ENCODE measurements around the gene ZNF778. TPM values are rescaled to one million over a fixed set of nuclear protein-coding genes. Genes with fewer than 3 reads are reported as not detected.
"Not testable (repeated sequence)": the region's sequence is repeated elsewhere in the genome, so short reads cannot be mapped to it uniquely, and the experiment has no call there.

ZNF778 gene
- total RNA-seq, 2 experiments from 2014 or later, result 4.9 to 7.4 TPM

- peak overlapping the region; percentile 58 for H3K4me3 Mint-ChIP-seq
- peaks cover 28% of the 10 kb centered on the region for H3K4me1 Mint-ChIP-seq (ENCODE audit: low read depth)
- H3K9me3 Mint-ChIP-seq (ENCODE audit: insufficient read depth), result peaks cover 4% of the 10 kb centered on the region
- H3K36me3 Mint-ChIP-seq (ENCODE audit: low read depth), result no peaks in the 10 kb centered on the region
- ATAC-seq (no peak), DNase-seq (no peak)
- ChIA-PET POLR2A (no interaction called here), CTCF (no interaction called here)
- no peak overlapping the region for H3K27ac Mint-ChIP-seq
- H3K27me3 Mint-ChIP-seq (ENCODE audit: low read depth), result peaks cover 21% of the 10 kb centered on the region
Measured at GRCh38 chr16:89257757-89258465, 40.4 kb downstream of the ZNF778 start.

DNA sequence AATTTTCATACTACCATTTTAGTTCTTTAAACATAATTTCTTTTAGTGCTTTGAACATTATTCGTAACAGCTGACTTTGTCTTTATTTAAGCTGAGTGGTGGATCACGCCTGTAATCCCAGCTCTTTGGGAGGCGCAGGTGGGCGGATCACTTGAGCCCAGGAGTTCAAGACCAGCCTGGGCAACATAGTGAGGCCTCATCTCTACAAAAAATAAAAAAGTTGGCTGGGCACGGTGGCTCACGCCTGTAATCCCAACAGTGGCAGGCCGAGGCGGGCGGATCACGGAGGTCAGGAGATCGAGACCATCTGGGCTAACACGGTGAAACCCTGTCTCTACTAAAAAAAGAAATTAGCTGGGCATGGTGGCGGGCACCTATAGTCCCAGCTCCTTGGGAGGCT, 42.4 kb downstream of the ZNF778 start:
- H3K36me3 Mint-ChIP-seq (ENCODE audit: low read depth); DNase-seq; H3K4me3 Mint-ChIP-seq; POLR2A ChIA-PET; ATAC-seq; H3K27ac Mint-ChIP-seq; H3K9me3 Mint-ChIP-seq (ENCODE audit: insufficient read depth): not testable (repeated sequence)
- CTCF ChIA-PET, result interaction anchor here (0.9 to 1.1 kb wide), 2 partner anchors 13 to 19 kb away, joined by 3 to 4 read pairs; no protein-coding TSS in a partner anchor
- peaks cover 19% of the 10 kb centered on the region for H3K27me3 Mint-ChIP-seq (ENCODE audit: low read depth)
- peaks cover 26% of the 10 kb centered on the region for H3K4me1 Mint-ChIP-seq (ENCODE audit: low read depth)

- H3K4me3 Mint-ChIP-seq, result no peak overlapping the region
- H3K9me3 Mint-ChIP-seq (ENCODE audit: insufficient read depth), result peaks cover 6% of the 10 kb centered on the region
- CTCF ChIA-PET, result no interaction called here
- H3K27ac Mint-ChIP-seq, result peak overlapping the region; percentile 37
- peaks cover 20% of the 10 kb centered on the region for H3K4me1 Mint-ChIP-seq (ENCODE audit: low read depth)
- no peak for ATAC-seq
- H3K27me3 Mint-ChIP-seq (ENCODE audit: low read depth), result peaks cover 10% of the 10 kb centered on the region
- peaks cover 4% of the 10 kb centered on the region for H3K36me3 Mint-ChIP-seq (ENCODE audit: low read depth)
- no peak for DNase-seq
- POLR2A ChIA-PET, result interaction anchor here (1.4 kb wide), 1 partner anchor 14 kb away, joined by 3 read pairs; no protein-coding TSS in a partner anchor
Measured at GRCh38 chr16:89261691-89262563, 44.4 kb downstream of the ZNF778 start.

GRCh38 chr16:89264800-89265550, 47.5 kb downstream of the ZNF778 start:
- ChIA-PET CTCF (no interaction called here), POLR2A (no interaction called here)
- peaks cover 6% of the 10 kb centered on the region for H3K9me3 Mint-ChIP-seq (ENCODE audit: insufficient read depth)
- H3K36me3 Mint-ChIP-seq (ENCODE audit: low read depth), result peaks cover 17% of the 10 kb centered on the region
- no peak overlapping the region for H3K4me3 Mint-ChIP-seq
- DNase-seq, result no peak
- no peak for ATAC-seq
- H3K4me1 Mint-ChIP-seq (ENCODE audit: low read depth), result peaks cover 10% of the 10 kb centered on the region
- no peaks in the 10 kb centered on the region for H3K27me3 Mint-ChIP-seq (ENCODE audit: low read depth)
- no peak overlapping the region for H3K27ac Mint-ChIP-seq

GRCh38 chr16:89265647-89266046, 48.1 kb downstream of the ZNF778 start:
- Mint-ChIP-seq H3K9me3 (ENCODE audit: insufficient read depth) (peaks cover 6% of the 10 kb centered on the region), H3K27ac (no peak overlapping the region), H3K4me3 (no peak overlapping the region), H3K4me1 (ENCODE audit: low read depth) (peaks cover 10% of the 10 kb centered on the region), H3K36me3 (ENCODE audit: low read depth) (peaks cover 19% of the 10 kb centered on the region), H3K27me3 (ENCODE audit: low read depth) (no peaks in the 10 kb centered on the region)
- ATAC-seq, result no peak
- POLR2A ChIA-PET, result no interaction called here
- CTCF ChIA-PET, result interaction anchor here (0.8 kb wide), 1 partner anchor 24 kb away, joined by 4 read pairs; no protein-coding TSS in a partner anchor
- DNase-seq, result no peak

GRCh38 chr16:89266521-89267134, 49.1 kb downstream of the ZNF778 start:
- Mint-ChIP-seq H3K27ac (no peak overlapping the region), H3K36me3 (ENCODE audit: low read depth) (peaks cover 24% of the 10 kb centered on the region), H3K9me3 (ENCODE audit: insufficient read depth) (peaks cover 6% of the 10 kb centered on the region), H3K27me3 (ENCODE audit: low read depth) (no peaks in the 10 kb centered on the region), H3K4me1 (ENCODE audit: low read depth) (peaks cover 7% of the 10 kb centered on the region), H3K4me3 (no peak overlapping the region)
- ATAC-seq (no peak), DNase-seq (no peak)
- ChIA-PET POLR2A (no interaction called here), CTCF (no interaction called here)

DNA sequence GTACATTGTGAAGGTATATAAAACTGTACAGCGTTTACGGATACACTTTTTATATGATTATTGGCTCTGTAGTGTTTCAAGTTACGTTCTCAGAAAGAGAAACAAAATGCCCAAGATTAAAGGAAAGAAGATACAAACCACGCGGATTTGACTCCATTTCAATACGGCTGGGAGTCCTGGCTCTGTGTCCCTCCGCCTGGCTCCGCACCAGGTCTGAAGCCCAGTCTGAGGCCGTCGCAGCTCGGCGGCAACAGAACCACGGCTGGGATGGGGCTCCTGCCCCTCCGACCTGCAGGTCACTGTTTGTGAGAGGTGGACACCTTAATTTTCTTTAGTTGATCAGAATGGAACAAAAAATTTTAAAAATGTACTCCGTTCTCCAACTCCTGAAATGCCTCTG, 50.2 kb downstream of the ZNF778 start:
- peaks cover 32% of the 10 kb centered on the region for H3K36me3 Mint-ChIP-seq (ENCODE audit: low read depth)
- H3K4me1 Mint-ChIP-seq (ENCODE audit: low read depth); ATAC-seq; CTCF ChIA-PET; POLR2A ChIA-PET; DNase-seq; H3K27me3 Mint-ChIP-seq (ENCODE audit: low read depth); H3K27ac Mint-ChIP-seq; H3K4me3 Mint-ChIP-seq; H3K9me3 Mint-ChIP-seq (ENCODE audit: insufficient read depth): not testable (repeated sequence)

- Mint-ChIP-seq H3K27ac (no peak overlapping the region), H3K36me3 (ENCODE audit: low read depth) (peaks cover 41% of the 10 kb centered on the region), H3K9me3 (ENCODE audit: insufficient read depth) (no peaks in the 10 kb centered on the region), H3K27me3 (ENCODE audit: low read depth) (no peaks in the 10 kb centered on the region), H3K4me3 (no peak overlapping the region), H3K4me1 (ENCODE audit: low read depth) (no peaks in the 10 kb centered on the region)
- ChIA-PET POLR2A (no interaction called here), CTCF (no interaction called here)
- no peak for DNase-seq
- no peak for ATAC-seq
Measured at GRCh38 chr16:89268585-89268984, 51.1 kb downstream of the ZNF778 start.

DNA sequence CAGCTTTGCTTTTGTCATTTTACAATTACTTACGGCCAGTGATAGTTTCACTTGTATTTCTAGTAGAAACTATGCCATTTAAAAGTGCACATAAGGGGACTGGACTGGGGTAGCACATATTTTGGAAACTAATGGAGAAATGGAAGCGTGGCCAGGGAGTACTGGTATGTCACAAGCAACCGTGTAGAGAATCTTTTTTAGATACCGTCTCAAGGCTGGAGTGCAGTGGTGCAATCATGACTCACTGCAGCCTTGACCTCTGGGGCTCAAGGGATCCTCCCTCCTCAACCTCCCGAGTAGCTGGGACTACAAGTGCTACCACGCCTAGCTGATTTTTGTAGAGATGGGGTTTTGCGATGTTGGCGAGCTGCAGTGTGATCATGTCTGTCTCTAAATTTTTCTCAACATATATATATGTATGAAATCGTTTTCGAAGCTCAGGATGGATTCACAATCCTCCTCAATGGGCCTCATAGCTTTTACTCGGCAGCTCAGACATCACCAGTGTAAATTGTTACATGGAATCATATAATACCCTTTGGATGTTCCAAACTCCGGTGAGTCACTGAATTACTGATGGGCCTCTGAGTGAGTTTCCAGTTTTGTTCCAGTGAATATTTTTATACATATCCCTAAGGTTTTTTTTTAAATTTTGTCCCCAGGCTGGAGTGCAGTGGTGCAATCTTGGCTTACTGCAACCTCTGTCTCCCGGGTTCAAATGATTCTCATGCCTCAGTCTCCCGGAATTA, 51.7 kb downstream of the ZNF778 start:
- H3K27me3 Mint-ChIP-seq (ENCODE audit: low read depth), result no peaks in the 10 kb centered on the region
- ATAC-seq (no peak), DNase-seq (no peak)
- CTCF ChIA-PET, result no interaction called here
- no peaks in the 10 kb centered on the region for H3K9me3 Mint-ChIP-seq (ENCODE audit: insufficient read depth)
- H3K27ac Mint-ChIP-seq, result no peak overlapping the region
- H3K4me3 Mint-ChIP-seq, result no peak overlapping the region
- POLR2A ChIA-PET, result no interaction called here
- peaks cover 45% of the 10 kb centered on the region for H3K36me3 Mint-ChIP-seq (ENCODE audit: low read depth)
- no peaks in the 10 kb centered on the region for H3K4me1 Mint-ChIP-seq (ENCODE audit: low read depth)

DNA sequence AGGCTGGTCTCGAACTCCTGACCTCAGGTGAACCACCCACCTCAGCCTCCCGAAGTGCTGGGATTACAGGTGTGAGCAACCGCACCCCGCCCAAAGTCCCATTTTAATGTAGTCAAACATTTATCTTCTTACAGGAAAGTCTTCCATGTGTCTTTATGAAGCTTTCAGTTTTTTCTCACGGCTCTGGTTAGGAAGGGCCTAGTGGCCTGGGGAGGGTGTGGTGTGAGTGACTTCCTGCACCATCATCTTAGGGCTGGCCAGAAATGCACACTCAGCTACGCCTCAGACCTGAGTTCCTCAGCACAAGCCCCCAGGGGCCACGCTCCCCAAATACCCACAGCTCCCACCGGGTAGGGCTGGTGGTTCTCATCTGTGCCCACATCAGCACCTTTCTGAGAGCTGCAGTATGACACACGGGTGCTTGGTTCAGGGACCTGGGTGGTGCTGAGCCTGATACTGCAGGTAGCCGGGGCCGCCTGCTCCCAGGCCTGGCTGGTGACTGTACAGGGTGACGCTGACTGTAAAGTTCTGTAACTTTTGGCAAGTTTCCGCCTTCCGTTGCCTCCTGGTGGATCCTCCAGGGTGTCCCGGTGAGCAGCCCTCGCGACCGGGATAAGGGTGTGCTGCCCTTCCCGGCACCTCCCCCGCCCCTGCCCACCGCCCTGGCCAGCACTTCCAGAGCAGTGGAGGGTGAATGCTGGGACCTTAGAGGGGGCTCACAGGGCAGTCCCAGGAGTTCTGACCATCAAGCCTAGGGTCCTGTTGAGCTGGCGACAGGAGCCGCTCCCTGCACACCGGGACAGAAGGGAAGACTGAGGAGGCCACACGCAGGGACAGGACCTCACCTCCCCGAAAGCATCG, 52.5 kb downstream of the ZNF778 start:
- Mint-ChIP-seq H3K36me3 (ENCODE audit: low read depth) (peaks cover 45% of the 10 kb centered on the region), H3K27me3 (ENCODE audit: low read depth) (no peaks in the 10 kb centered on the region), H3K4me3 (no peak overlapping the region), H3K27ac (no peak overlapping the region), H3K4me1 (ENCODE audit: low read depth) (no peaks in the 10 kb centered on the region), H3K9me3 (ENCODE audit: insufficient read depth) (no peaks in the 10 kb centered on the region)
- ATAC-seq (no peak), DNase-seq (no peak)
- POLR2A ChIA-PET, result no interaction called here
- CTCF ChIA-PET, result no interaction called here
